NT2/D1 (cell line): Measurements from ENCODE around the gene MUC2.

Source experiments
- DNase-seq: peaks from one replicate; pipeline ENCODE4 v3.0.0-alpha.2; 2011; ENCODE audit warnings: low read depth, low spot score
- H3K27me3 ChIP-seq: 2 replicates; pipeline ENCODE4 v1.6.0; 2011; ENCODE audit warnings: mild to moderate bottlenecking; ENCODE audit not compliant: insufficient read length, insufficient read depth
- H3K36me3 ChIP-seq: 2 replicates; pipeline ENCODE4 v1.6.1; 2011; ENCODE audit warnings: mild to moderate bottlenecking, low read length, mixed read lengths; ENCODE audit not compliant: insufficient read depth, insufficient read length
- H3K4me1 ChIP-seq: 2 replicates; pipeline ENCODE4 v1.5.1; 2011; ENCODE audit not compliant: insufficient read depth, insufficient read length
- H3K4me3 ChIP-seq: 2 replicates; pipeline ENCODE4 v1.5.1; 2011; ENCODE audit warnings: low read depth; ENCODE audit not compliant: insufficient read length
- H3K9ac ChIP-seq: 2 replicates; pipeline ENCODE4 v1.6.0; 2011; ENCODE audit warnings: low read depth; ENCODE audit not compliant: insufficient read length
- H3K9me3 ChIP-seq: 2 replicates; pipeline ENCODE4 v1.5.1; 2011; ENCODE audit warnings: mild to moderate bottlenecking, low read length; ENCODE audit not compliant: insufficient read depth
- SUZ12 ChIP-seq: IDR thresholded peaks from 2 replicates; pipeline ENCODE4 v1.6.1; 2011; ENCODE audit not compliant: insufficient read length, insufficient read depth; ENCODE audit errors: extremely low read depth
- YY1 ChIP-seq: IDR thresholded peaks from 2 replicates; pipeline ENCODE4 v1.6.1; 2011; ENCODE audit not compliant: insufficient read length, insufficient read depth
- ZNF274 ChIP-seq: IDR thresholded peaks from 2 replicates; pipeline ENCODE4 v1.6.1; 2011; ENCODE audit warnings: mild to moderate bottlenecking, low read depth, low read length

The MUC2 gene

DNA sequence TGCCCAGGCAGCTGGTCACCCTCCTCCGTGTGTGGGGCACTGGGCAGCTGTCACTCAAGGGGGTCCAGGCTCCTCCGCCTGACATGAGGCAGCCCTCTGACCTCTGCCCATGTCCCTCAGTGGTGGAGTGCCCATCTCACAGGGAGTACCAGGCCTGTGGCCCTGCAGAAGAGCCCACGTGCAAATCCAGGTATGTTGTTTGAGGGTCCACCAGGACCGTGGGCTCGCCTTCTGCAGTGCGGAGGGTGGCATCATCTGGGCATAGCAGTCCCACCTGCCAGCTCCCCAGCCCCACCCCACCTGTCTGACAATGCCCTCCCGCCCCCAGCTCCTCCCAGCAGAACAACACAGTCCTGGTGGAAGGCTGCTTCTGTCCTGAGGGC lies 30.5 kb downstream of the MUC2 start:
- H3K36me3 ChIP-seq, result no peaks in the 10 kb centered on the region
- no peak overlapping the region for H3K9ac ChIP-seq
- H3K4me1 ChIP-seq, result peaks cover 15% of the 10 kb centered on the region
- no peak for TF ChIP-seq YY1
- TF ChIP-seq ZNF274, result no peak
- TF ChIP-seq SUZ12, result no peak
- no peak for DNase-seq
- no peaks in the 10 kb centered on the region for H3K9me3 ChIP-seq
- H3K27me3 ChIP-seq, result peaks cover 2% of the 10 kb centered on the region
- no peak overlapping the region for H3K4me3 ChIP-seq

DNA sequence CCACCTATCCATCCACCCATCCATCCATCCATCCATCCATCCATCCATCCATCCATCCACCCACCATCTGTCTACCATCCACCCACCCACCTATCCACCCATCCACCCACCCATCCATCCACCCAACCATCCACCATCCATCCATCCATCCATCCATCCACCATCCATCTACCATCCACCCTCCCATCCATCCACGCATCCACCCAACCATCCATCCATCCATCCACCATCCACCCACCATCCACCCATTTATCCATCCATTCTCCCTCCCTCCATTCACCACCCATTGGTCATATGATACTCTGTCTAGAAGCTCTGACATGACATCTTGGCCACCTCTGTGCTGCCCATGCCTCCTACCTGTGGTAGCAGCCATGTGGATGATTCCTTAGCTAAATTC lies 31.7 kb downstream of the MUC2 start:
- no peaks in the 10 kb centered on the region for H3K36me3 ChIP-seq
- peaks cover 2% of the 10 kb centered on the region for H3K27me3 ChIP-seq
- no peak for DNase-seq
- no peak overlapping the region for H3K9ac ChIP-seq
- TF ChIP-seq ZNF274 (no peak), YY1 (no peak), SUZ12 (no peak)
- no peak overlapping the region for H3K4me3 ChIP-seq
- no peaks in the 10 kb centered on the region for H3K9me3 ChIP-seq
- H3K4me1 ChIP-seq, result peaks cover 15% of the 10 kb centered on the region

DNA sequence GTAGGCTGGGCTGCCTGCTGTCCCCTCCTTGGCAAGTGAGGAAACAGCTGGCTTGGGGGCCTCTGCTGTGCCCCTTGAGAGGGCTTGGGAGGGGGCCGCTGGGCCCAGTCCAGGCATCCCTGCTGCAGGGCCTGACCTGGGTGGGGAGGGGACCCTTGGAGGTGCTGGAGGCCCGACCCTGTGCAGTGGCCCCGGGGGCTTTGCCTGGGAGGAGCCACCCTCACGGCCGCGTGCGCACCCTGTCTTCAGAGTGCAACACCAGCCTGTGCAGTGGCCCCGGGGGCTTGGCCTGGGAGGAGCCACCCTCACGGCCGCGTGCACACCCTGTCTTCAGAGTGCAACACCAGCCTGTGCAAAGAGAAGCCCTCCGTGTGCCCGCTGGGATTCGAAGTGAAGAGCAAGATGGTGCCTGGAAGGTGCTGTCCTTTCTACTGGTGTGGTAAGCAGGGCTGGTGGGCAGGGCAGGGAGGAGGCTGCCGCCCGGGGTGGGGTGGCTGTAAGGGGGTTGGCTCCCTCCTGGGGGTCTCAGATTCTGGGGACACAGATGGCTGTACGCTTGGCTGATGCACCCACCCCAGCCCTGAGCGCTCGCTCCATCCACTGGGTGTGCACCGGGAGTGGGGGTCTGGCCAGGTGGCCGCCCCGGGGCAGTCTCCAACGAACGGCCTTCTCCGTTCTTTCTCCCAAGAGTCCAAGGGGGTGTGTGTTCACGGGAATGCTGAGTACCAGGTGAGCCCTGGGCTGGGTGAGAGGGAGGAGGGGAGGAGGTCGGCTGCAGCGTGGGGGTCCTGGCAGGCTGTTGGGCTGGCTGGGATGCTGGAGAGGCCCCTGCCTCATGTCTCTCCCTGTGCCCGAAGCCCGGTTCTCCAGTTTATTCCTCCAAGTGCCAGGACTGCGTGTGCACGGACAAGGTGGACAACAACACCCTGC lies 32.9 kb downstream of the MUC2 start:
- Histone ChIP-seq H3K9ac (no peak overlapping the region), H3K9me3 (no peaks in the 10 kb centered on the region), H3K27me3 (peaks cover 2% of the 10 kb centered on the region), H3K36me3 (no peaks in the 10 kb centered on the region), H3K4me3 (no peak overlapping the region), H3K4me1 (peaks cover 15% of the 10 kb centered on the region)
- no peak for TF ChIP-seq ZNF274
- no peak for TF ChIP-seq YY1
- no peak for TF ChIP-seq SUZ12
- DNase-seq, result no peak

DNA sequence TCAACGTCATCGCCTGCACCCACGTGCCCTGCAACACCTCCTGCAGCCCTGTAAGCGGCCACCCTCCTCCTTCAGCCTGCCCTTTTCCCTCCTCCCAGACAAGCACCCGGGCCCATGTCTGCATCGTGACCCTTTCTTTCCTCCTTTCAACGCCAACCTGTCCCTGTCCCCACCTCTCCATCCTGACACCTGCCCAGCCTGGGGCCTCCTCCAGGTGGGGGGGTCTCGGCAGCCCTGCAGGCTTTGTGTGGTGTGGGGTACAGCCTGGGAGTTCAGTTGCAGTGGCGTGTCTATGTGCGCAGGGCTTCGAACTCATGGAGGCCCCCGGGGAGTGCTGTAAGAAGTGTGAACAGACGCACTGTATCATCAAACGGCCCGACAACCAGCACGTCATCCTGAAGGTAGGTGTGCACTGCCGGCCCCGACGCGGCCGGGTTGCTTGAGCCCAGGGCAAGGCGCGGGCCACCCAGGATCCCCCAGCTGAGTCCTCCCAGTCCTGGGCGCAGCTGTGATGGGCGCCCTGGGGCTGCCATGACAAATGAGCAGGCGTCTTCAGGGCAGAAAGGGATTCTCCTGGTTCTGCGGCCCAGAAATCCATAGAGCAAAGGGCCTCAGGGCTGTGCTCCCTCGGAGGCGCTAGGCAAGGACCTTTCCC lies 33.7 kb downstream of the MUC2 start:
- Histone ChIP-seq H3K36me3 (no peaks in the 10 kb centered on the region), H3K27me3 (peaks cover 2% of the 10 kb centered on the region), H3K9me3 (no peaks in the 10 kb centered on the region), H3K4me1 (peaks cover 15% of the 10 kb centered on the region), H3K4me3 (no peak overlapping the region), H3K9ac (no peak overlapping the region)
- TF ChIP-seq YY1 (no peak), SUZ12 (no peak), ZNF274 (no peak)
- no peak for DNase-seq

DNA sequence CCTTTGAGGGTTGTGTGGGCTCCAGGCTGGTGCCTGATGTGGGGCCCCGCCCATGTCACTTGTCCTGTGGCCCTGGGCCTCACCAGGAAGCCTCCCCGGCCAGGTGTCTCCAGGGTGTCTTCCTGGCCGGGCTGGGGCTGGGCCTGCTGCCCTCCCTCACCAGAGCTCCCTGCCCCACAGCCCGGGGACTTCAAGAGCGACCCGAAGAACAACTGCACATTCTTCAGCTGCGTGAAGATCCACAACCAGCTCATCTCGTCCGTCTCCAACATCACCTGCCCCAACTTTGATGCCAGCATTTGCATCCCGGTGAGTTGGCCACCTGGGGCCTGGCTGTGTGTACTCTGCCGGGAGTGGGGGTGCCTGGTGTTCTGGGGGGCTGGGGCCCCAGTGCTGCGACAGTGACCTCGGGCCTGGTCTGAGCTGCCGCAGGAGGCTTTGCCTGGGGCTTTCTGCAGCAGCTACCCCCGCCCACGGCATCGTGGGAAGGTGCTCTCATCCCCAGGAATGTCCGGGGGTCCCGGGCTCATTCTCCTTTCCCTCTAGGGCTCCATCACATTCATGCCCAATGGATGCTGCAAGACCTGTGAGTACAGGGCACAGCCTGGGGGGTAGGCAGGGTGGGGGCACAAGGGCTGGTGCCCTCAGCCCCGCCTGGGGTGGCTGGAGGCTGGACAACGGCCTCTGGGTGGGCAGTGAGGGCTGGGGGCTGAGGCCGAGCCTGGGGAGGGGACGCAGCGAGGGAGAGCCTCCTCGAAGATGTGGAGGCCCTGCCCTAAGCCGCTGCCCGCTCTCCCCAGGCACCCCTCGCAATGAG lies 34.6 kb downstream of the MUC2 start:
- H3K4me1 ChIP-seq, result peaks cover 10% of the 10 kb centered on the region
- no peaks in the 10 kb centered on the region for H3K36me3 ChIP-seq
- H3K4me3 ChIP-seq, result no peak overlapping the region
- DNase-seq, result no peak
- H3K9ac ChIP-seq, result no peak overlapping the region
- no peaks in the 10 kb centered on the region for H3K9me3 ChIP-seq
- TF ChIP-seq ZNF274 (no peak), SUZ12 (no peak), YY1 (no peak)
- H3K27me3 ChIP-seq, result peaks cover 2% of the 10 kb centered on the region

DNA sequence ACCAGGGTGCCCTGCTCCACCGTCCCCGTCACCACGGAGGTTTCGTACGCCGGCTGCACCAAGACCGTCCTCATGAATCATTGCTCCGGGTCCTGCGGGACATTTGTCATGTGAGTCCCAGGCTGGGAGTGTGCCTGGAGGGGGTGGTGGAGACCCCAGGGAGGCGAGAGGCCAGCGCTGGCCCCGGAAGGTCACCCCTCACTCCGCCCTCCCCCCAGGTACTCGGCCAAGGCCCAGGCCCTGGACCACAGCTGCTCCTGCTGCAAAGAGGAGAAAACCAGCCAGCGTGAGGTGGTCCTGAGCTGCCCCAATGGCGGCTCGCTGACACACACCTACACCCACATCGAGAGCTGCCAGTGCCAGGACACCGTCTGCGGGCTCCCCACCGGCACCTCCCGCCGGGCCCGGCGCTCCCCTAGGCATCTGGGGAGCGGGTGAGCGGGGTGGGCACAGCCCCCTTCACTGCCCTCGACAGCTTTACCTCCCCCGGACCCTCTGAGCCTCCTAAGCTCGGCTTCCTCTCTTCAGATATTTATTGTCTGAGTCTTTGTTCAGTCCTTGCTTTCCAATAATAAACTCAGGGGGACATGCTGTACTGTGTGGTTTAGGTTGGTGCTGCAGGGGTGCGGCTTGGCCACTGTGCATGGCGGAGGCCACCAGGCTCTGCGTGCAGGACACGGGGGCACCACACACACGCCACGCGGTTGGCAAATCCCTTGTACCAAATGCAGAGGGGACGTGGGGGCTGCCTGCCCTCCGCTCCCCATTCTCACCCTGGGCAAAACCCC lies 35.4 kb downstream of the MUC2 start:
- no peaks in the 10 kb centered on the region for H3K36me3 ChIP-seq
- no peak overlapping the region for H3K4me3 ChIP-seq
- peaks cover 2% of the 10 kb centered on the region for H3K27me3 ChIP-seq
- TF ChIP-seq YY1, result no peak
- no peak for TF ChIP-seq SUZ12
- TF ChIP-seq ZNF274, result no peak
- no peak for DNase-seq
- peaks cover 10% of the 10 kb centered on the region for H3K4me1 ChIP-seq
- no peak overlapping the region for H3K9ac ChIP-seq
- H3K9me3 ChIP-seq, result no peaks in the 10 kb centered on the region
